GM18502 (cell line): ENCODE data around the gene SLC19A3.
"Not testable (repeated sequence)": the region's sequence is repeated elsewhere in the genome, so short reads cannot be mapped to it uniquely, and the experiment has no call there.

ENCODE experiments used
- ATAC-seq: cut with Tn5 transposase; IDR thresholded peaks from one replicate; pipeline ENCODE4 v1.9.1; 2021; ENCODE audit warnings: mild to moderate bottlenecking; ENCODE audit not compliant: unreplicated experiment, poor library complexity

SLC19A3 gene

GRCh38 chr2:227717687-227718567, at the start of gene SLC19A3:
SLC19A3 (minus strand) TSS chr2:227718028; CDS start chr2:227702318, 15,710 bp downstream.
- no peak for ATAC-seq

DNA sequence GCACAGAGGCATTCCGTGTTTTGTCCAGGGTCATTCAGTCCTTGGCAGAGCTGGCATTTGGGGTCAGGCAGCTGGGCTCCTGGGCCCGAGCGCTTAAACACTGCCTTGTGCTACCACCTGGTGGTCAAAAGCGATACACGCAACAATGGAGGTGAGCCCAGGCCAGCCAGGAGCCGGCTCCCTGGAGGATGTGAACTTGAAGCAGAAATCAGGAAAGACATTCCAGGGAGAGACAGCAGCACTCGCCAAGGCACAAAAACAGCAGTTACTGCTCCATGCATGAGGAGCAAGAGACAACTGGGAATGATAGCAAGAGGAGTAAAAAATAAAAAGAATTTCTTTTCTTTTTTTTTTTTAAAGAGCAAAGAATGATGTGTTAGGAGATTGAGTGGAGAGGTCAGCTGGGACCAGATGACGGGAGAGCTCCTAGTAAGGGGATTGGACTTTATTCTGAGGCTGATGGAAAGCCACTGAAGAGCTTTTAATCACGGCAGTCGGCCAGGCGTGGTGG, 48.6 kb upstream of the SLC19A3 start:
- ATAC-seq, result peak; percentile 99

GRCh38 chr2:227765788-227766372, 48.1 kb upstream of the SLC19A3 start:
- peak; percentile 18 for ATAC-seq

GRCh38 chr2:227761740-227762476, 44.1 kb upstream of the SLC19A3 start:
- no peak for ATAC-seq

- no peak for ATAC-seq
These were observed 41.7 kb upstream of the SLC19A3 start for GRCh38 chr2:227759411-227760118.

DNA sequence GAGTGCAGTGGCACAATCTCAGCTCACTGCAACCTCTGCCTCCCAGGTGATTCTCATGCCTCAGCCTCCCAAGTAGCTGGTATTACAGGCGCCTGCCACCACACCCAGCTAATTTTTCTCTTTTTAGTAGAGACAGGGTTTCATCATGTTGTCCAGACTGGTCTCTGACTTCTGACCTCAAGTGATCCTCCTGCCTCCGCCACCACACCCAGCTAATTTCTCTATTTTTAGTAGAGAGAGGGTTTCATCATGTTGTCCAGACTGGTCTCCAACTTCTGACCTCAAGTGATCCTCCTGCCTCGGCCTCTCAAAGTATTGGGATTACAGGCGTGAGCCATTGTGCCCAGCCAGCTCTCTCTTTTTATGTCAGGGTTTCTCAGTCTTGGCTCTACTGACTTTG, 38.4 kb upstream of the SLC19A3 start:
- ATAC-seq, result not testable (repeated sequence)

DNA sequence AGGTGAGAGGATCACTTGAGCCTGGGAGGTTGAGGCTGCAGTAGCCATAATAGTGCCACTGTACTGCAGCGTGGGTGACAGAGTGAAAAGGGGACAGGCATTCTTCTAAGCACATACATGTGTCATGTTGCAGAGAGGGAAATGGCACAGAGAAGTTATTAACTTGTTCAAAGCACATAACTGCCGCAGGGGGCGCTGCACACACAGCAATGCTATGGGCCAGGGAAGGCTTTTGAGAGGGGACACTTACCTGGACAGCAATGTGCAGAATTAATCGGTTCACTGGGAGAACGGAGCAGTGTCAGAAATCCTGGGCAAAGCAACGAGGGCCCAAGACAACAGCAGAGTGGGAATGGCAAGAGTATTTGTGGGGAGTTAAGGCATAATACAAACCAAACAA, 30.3 kb upstream of the SLC19A3 start:
- ATAC-seq, result no peak

DNA sequence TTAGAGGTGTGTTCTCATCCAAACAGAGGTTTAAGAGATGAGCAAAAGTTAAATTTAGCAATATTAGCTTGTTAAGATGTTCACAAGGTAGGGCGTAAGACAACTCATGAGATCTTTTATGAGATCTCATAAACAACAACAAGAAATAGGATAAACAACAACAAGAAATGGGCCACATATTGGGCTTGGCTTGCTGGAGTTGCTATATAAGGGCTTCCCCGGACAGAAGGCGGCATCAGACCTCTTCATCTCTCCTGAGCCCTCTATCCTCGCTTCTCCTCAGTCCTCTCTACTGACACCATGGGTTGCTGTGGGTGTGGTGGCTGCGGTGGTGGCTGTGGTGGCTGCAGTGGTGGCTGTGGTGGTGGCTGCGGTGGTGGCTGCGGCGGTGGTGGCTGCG, 27.8 kb upstream of the SLC19A3 start, which contains the start of gene SCYGR8:
Gene SCYGR8 (plus strand): TSS at position 301 of the 400 bp plus-strand sequence. CDS start 0 bp downstream, at position 301.
- no peak for ATAC-seq

DNA sequence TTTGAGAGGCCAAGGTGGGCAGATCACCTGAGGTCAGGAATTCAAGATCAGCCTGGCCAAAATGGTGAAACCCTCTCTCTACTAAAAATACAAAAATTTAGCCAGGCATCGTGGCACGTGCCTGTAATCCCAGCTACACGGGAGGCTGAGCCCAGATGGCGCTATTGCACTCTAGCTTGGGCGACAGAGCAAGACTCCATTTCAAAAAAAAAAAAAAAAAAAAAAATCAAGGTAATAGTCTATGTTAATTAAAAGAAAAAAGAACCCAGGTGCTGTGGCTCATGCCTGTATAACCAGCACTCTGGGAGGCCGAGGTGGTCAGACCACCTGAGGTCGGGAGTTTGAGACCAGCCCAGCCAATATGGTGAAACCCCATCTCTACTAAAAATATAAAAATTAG, 22.9 kb upstream of the SLC19A3 start:
- not testable (repeated sequence) for ATAC-seq

- ATAC-seq, result no peak
These were observed 21.5 kb upstream of the SLC19A3 start for GRCh38 chr2:227739351-227739750.

- no peak for ATAC-seq
These were observed 10.2 kb upstream of the SLC19A3 start, which contains the start of gene SCYGR7 for GRCh38 chr2:227728035-227728434. SCYGR7 (plus strand) TSS chr2:227728335; CDS start chr2:227728335, 0 bp downstream.

DNA sequence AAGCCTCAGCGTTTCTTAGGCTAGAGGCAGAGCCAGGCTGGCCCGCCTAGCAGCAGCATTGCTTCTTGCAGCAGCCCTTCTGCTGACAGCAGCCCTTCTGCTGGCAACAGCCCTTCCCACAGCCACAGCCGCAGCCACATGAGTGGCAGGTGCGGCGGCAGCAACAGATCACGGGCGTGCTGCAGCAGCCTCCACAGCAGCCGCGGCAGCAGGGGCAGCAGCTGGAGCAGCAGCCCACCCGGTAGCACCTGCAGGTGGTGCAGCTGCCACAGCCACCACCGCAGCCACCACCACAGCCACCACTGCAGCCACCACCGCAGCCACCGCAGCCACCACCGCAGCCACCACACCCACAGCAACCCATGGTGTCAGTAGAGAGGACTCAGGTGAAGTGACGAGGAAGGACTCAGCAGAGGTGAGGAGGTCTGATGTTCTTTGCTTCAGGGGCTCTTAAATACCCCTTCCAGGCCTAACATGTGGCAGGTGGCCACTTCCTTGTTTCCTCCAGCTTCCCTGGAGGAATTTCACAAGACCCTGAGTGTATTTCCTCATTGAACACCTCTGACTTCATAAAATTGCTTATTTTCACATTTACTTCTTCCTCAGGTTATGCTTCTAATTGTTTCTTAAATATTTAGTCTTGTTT, 6.7 kb upstream of the SLC19A3 start, which contains the start of gene SCYGR6:
Gene SCYGR6 (minus strand): TSS at position 364 of the 646 bp plus-strand sequence. CDS start 0 bp downstream, at position 364.
- no peak for ATAC-seq

- ATAC-seq, result not testable (repeated sequence)
These were observed 5.0 kb upstream of the SLC19A3 start for GRCh38 chr2:227722821-227723220.

DNA sequence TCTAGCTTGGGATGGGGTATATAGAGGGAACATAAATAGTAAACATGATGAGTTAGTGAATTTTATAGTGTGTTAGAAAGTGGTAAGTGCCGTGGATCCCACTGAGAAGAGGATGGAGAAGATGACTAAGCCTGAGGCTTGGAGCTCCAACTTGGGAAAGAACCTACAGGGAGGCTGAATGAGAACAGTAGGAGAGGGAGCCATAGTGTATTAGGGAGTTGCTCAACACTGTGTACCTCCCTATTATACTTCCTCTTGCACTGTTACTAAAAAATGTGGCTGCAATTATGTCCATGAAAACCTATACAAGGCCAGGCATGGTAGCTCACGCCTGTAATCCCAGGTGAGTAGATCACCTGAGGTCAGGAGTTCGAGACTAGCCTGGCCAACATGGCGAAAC, 2.9 kb upstream of the SLC19A3 start:
- ATAC-seq, result no peak

- ATAC-seq, result no peak
These were observed 1.8 kb upstream of the SLC19A3 start for GRCh38 chr2:227719641-227720040.

DNA sequence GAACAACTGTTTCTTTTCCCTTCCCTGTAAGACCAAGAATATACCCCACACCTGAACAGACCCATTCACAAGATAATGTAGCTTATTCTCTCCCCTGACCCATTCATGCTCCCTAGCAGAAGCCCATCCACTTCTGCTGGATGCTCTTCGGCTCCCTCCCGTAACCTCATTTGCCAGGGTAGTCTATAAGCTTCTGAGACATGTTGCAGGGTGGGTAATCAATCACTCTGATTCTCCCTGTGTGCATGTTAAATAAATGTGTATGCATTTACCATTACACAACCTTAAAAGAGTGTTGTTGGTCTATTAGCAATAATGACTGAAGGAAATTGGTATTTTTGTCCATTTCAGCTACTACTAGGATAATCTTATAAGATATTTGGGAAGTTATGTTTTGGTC, 1.3 kb downstream of the SLC19A3 start:
- no peak for ATAC-seq

- no peak for ATAC-seq
These were observed 4.5 kb downstream of the SLC19A3 start for GRCh38 chr2:227713291-227713690.

DNA sequence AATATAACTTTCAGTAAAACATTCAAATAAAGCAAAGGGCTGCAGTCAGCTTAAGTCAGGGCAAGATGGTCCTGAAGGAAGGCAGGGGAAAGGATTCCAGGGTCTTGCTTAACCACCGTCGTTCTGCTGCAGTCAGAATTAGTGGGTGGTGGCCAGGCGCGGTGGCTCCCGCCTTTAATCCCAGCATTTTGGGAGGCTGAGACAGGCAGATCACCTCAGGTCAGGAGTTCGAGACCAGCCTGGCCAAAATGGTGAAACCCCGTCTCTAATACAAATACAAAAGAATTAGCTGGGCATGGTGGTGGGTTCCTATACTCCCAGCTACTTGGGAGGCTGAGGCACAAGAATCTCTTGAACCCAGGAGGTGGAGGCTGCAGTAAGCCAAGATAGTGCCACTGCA, 6.8 kb downstream of the SLC19A3 start:
- no peak for ATAC-seq

DNA sequence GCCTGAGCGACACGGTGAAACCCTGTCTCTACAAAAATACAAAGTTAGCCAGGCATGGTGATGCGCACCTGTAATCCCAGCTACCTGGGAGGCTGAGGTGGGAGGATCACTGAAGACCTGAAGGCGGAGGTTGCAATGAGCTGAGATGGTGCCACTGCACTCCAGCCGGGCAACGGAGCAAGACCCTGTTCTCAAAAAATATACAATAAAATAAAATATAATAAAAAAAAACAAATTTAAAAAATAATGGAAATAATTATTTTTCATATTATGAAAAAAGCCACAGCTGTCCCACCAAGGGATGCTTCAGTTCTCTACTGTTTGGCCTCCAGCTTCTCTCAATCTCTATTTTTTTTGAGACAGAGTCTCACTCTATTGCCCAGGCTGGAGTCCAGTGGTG, 10.4 kb downstream of the SLC19A3 start:
- ATAC-seq, result no peak
